Left ventricle myocardium inferior (tissue), 1 donor: ENCODE measurements around the gene SNTA1. TPM values are rescaled to one million over a fixed set of nuclear protein-coding genes. Genes with fewer than 3 reads are reported as not detected.

ENCODE experiments used
- DNase-seq: peaks from one replicate; pipeline ENCODE4 v3.0.0-alpha.2; 2020
- H3K27ac ChIP-seq: fragments of 200-600 bp; replicated peaks from 2 replicates; pipeline ENCODE4 v1.8.0; 2021
- H3K27me3 ChIP-seq: fragments of 200-600 bp; 2 replicates; pipeline ENCODE4 v1.8.0; 2021; ENCODE audit warnings: low read depth
- H3K36me3 ChIP-seq: fragments of 200-600 bp; 2 replicates; pipeline ENCODE4 v1.8.0; 2021
- H3K4me1 ChIP-seq: fragments of 200-600 bp; 2 replicates; pipeline ENCODE4 v1.8.0; 2021
- H3K4me3 ChIP-seq: fragments of 200-600 bp; 2 replicates; pipeline ENCODE4 v1.8.0; 2021; ENCODE audit warnings: mild to moderate bottlenecking, moderate library complexity
- H3K9me3 ChIP-seq: fragments of 200-600 bp; replicated peaks from 2 replicates; pipeline ENCODE4 v1.8.0; 2021
- intact Hi-C: fragments of 100-400 bp; cut with micrococcal nuclease; formaldehyde crosslinking; loops from one replicate; pipeline ENCODE4 v1.11.0; 2022
- total RNA-seq: library from RNA; stranded (reverse); fragmentation: NEBNext Ultra II Directional; extraction: Animal tissue kit (Norgen Biotek cat#: 25700); gene quantifications from one replicate; pipeline ENCODE4 v1.2.1, GENCODE V29; 2021
- TF ChIP-seq, protein P1 (sequence below): fragments of 200-600 bp; IDR thresholded peaks from 2 replicates; pipeline ENCODE4 v1.8.0; 2021; ENCODE audit warnings: antibody characterized with exemption, mild to moderate bottlenecking, borderline replicate concordance
- donor health status: DM: no; HTN: yes; CAD: no; lungs with severe emphysema.

SNTA1 gene
- total RNA-seq, 1 donor from 2014 or later = 202 TPM

DNA sequence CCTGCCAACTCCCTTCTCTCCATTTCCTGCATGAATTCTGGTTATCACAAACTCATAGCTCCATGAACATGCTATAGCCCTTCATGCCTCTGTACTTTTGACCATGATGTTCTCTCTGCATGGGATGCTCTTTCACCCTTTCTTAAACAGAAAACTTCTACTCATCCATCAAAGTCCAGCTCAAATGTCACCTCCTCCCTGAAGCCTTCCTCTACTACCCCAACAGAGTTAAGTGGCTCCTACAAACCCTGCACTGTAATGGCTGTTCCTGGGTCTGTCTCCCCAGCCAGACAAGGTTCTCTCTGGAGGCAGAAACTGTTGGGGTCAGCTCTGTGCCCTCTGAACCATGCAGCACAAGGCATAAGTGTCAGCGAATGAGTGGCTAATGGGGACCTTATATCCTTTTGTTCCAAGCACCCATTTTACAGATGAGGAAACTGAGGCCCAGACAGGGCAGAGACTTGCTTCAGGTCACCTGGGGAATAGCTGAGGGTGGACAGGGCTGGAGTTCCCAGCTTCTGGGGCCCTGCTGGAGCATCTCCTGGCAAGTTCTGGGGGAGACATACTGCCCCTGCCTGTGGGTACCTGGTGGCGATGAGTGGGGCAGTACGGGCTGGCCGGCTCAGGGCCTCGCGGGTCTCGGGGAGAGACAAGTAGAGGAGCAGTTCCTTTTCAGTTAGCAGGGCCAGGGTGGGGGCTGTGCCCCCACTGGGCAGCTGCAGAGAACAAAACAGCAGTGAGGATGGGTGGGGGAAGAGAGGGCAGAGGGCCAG lies 31.7 kb downstream of the SNTA1 start:
- Histone ChIP-seq H3K9me3 (no peaks in the 10 kb centered on the region), H3K4me1 (peaks cover 15% of the 10 kb centered on the region), H3K36me3 (peaks cover 77% of the 10 kb centered on the region), H3K27ac (no peak overlapping the region), H3K27me3 (no peaks in the 10 kb centered on the region), H3K4me3 (no peak overlapping the region)
- intact Hi-C loops = no loop called here
- DNase-seq = no peak
- TF ChIP-seq, protein P1, sequence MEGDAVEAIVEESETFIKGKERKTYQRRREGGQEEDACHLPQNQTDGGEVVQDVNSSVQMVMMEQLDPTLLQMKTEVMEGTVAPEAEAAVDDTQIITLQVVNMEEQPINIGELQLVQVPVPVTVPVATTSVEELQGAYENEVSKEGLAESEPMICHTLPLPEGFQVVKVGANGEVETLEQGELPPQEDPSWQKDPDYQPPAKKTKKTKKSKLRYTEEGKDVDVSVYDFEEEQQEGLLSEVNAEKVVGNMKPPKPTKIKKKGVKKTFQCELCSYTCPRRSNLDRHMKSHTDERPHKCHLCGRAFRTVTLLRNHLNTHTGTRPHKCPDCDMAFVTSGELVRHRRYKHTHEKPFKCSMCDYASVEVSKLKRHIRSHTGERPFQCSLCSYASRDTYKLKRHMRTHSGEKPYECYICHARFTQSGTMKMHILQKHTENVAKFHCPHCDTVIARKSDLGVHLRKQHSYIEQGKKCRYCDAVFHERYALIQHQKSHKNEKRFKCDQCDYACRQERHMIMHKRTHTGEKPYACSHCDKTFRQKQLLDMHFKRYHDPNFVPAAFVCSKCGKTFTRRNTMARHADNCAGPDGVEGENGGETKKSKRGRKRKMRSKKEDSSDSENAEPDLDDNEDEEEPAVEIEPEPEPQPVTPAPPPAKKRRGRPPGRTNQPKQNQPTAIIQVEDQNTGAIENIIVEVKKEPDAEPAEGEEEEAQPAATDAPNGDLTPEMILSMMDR = no peak

- Histone ChIP-seq H3K27ac (no peak overlapping the region), H3K27me3 (no peaks in the 10 kb centered on the region), H3K4me3 (no peak overlapping the region), H3K9me3 (no peaks in the 10 kb centered on the region), H3K4me1 (peaks cover 9% of the 10 kb centered on the region), H3K36me3 (peaks cover 84% of the 10 kb centered on the region)
- no peak for DNase-seq
- TF ChIP-seq, protein P1 = no peak
- intact Hi-C loops = no loop called here
Measured at GRCh38 chr20:33411242-33411641, 32.3 kb downstream of the SNTA1 start.

DNA sequence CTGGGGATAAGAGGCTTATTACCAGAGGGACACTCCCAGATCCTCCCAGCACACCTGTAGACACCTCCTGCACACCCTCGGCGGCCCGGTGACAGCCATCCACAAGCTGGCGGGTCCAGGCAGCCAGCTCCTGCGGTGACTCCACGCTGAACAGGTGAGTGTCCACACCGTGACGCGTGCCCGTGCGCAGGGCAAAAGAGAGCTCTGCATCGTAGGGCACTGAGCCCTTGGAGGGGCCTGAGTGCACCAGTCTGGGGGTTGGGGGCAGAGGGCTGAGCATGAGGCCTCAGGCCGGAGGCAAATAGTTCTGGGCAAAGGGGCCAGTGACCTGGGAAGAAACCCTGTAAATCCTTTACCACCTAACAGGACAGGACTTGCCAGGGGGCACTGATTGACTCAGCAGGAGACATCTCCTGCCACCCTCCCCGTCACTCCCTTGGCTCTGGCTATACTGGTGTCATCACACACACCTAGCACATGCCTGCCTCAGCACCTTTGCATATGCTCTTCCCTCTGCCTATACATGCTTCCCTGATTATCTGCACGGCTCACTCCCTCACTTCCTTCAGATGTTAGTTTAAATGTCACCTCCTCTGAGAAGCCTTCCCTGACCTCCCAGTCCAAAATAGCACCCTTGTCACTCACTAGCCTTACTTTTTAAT lies 33.4 kb downstream of the SNTA1 start:
- DNase-seq = no peak
- no peak overlapping the region for H3K27ac ChIP-seq
- TF ChIP-seq, protein P1 = no peak
- no peak overlapping the region for H3K4me3 ChIP-seq
- no peaks in the 10 kb centered on the region for H3K9me3 ChIP-seq
- no peaks in the 10 kb centered on the region for H3K4me1 ChIP-seq
- H3K27me3 ChIP-seq = no peaks in the 10 kb centered on the region
- peaks cover 89% of the 10 kb centered on the region for H3K36me3 ChIP-seq
- intact Hi-C loops = no loop called here

DNA sequence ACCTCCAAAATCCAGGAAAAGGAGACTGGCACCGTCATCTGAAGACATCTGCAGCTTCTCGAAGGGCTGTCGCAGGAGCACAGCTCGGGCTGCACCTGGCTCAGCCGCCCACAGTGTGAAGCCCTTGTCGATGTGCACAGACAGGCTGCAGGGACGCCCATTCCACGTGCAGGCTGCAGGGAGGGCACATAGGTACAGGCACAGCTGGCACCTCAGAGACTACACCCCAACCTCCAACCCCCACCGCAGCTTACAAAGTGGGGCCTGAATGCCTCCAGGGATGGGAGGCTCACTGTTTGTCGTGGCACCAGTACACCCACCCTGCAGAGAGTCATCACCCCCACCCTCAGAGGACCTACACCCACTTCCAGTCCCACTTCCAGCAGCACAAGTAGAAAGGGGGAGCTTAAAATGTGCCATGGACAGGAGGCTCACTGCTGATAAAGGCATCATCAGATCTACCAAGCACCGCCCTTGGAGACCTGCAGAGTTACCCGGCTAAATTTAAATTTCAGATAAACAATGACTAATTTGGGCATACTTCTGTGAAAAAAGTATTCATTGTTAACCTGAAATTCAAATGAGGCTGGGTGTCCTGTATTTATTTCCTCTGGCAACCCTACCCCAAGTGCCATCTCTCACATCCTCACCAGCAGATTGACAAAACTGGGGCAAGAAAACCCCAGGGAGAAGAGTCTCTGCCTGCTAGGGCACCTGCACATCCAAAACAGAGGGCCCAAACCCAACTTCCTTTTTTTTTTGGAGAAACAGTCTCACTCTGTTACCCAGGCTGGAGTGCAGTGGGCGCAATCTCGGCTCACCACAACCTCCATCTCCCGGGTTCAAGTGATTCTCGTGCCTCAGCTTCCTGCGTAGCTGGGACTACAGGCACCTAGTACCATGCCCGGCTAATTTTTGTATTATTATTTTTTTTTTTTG lies 34.6 kb downstream of the SNTA1 start:
- no peak for DNase-seq
- H3K27me3 ChIP-seq = no peaks in the 10 kb centered on the region
- H3K36me3 ChIP-seq = peaks cover 85% of the 10 kb centered on the region
- intact Hi-C loops = no loop called here
- H3K9me3 ChIP-seq = no peaks in the 10 kb centered on the region
- no peak overlapping the region for H3K27ac ChIP-seq
- TF ChIP-seq, protein P1 = no peak
- no peak overlapping the region for H3K4me3 ChIP-seq
- H3K4me1 ChIP-seq = no peaks in the 10 kb centered on the region

DNA sequence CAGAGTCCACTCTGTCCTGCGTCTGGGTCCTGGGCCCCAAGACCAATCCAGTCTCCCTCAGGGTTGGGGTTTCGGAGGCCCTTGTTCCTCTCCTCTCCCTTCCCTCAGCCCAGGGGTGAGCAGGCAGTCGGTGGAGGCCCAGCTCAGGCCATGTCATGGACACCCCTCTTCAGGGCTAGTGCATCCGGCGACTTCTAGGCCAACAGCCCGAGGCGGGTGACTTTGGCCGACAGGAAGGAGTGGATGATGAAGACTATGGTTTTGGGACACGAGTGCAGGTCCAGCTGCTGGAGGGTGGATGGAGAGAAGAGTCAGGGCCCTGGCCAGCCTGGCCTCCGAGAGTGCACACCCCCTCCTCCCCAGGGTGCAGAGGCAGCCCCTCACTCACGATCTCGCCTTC lies 35.2 kb downstream of the SNTA1 start:
- H3K9me3 ChIP-seq = no peaks in the 10 kb centered on the region
- no peak overlapping the region for H3K27ac ChIP-seq
- DNase-seq = no peak
- H3K36me3 ChIP-seq = peaks cover 83% of the 10 kb centered on the region
- H3K27me3 ChIP-seq = no peaks in the 10 kb centered on the region
- no peaks in the 10 kb centered on the region for H3K4me1 ChIP-seq
- TF ChIP-seq, protein P1 = no peak
- intact Hi-C loops = no loop called here
- no peak overlapping the region for H3K4me3 ChIP-seq
